Measurements from ENCODE around the gene WBP4.

GRCh38 chr13:41117869-41118268 is 56.6 kb downstream of the WBP4 start:
- TF ChIP-seq CTCF (conservative IDR thresholded peaks at IDR 0.05; ENCODE audit: low read length), result no peak
- TF ChIP-seq EZH2phosphoT487 (IDR thresholded peaks at IDR 0.05; ENCODE audit: borderline replicate concordance), result no peak

Data from Loucy (cell line).